Measurements from ENCODE around the gene KCNK7.

DNA sequence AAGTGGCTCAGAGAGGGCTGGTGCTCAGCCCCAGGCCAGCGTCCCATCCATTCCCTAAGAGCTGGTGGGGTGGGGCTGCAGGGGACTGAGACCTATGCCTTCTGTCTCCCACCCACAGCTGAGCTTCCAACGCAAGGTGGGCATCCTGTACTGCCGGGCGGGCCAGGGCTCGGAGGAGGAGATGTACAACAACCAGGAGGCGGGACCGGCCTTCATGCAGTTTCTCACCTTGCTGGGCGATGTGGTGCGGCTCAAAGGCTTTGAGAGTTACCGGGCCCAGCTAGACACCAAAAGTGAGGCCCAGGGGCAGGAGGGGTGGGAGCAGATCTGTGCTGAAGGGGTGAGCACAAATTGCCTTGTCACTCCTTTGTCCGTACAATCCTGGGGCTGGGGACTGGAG lies 49.2 kb upstream of the KCNK7 start:
- TF ChIP-seq, protein P1, sequence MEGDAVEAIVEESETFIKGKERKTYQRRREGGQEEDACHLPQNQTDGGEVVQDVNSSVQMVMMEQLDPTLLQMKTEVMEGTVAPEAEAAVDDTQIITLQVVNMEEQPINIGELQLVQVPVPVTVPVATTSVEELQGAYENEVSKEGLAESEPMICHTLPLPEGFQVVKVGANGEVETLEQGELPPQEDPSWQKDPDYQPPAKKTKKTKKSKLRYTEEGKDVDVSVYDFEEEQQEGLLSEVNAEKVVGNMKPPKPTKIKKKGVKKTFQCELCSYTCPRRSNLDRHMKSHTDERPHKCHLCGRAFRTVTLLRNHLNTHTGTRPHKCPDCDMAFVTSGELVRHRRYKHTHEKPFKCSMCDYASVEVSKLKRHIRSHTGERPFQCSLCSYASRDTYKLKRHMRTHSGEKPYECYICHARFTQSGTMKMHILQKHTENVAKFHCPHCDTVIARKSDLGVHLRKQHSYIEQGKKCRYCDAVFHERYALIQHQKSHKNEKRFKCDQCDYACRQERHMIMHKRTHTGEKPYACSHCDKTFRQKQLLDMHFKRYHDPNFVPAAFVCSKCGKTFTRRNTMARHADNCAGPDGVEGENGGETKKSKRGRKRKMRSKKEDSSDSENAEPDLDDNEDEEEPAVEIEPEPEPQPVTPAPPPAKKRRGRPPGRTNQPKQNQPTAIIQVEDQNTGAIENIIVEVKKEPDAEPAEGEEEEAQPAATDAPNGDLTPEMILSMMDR (conservative IDR thresholded peaks at IDR 0.05 in 1 of 2, IDR thresholded peaks at IDR 0.05 in 1 of 2; ENCODE audit: extremely low read depth in 1 of 2, insufficient read depth in 1 of 2, low read depth in 1 of 2, low read length in 2 of 2): no peak
- no peak for TF ChIP-seq EZH2 (IDR thresholded peaks at IDR 0.05; ENCODE audit: borderline replicate concordance, low read length)

All from mammary epithelial cell (primary cell).